ENCODE data around the gene ACSF2.

The ACSF2 gene

GRCh38 chr17:50437409-50437808, 11.4 kb downstream of the ACSF2 start:
- DNase-seq (ENCODE audit: low read depth in 4 of 4, low spot score in 1 of 4): no peak

DNA sequence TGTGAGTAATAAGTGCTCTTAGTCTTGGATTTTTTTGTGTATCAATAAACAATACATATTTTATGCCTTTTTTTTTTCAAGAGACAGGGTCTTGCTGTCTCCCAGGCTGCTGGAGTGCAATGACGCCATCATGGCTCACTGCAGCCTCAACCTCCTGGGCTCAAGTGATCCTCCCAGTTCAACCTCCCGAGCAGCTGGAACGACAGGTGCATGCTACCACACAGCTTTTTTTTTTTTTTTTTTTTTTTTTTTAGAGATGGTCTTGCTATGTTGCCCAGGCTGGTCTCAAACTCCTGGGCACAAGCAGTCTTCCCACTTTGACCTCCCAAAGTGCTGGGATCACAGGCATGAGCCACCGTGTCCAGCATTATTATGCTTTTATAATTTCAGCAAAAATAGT, 13.0 kb downstream of the ACSF2 start:
- no peak for DNase-seq (ENCODE audit: low read depth in 4 of 4, low spot score in 1 of 4)

- DNase-seq (ENCODE audit: low read depth in 4 of 4, low spot score in 1 of 4): no peak
Measured at GRCh38 chr17:50440172-50440837, 14.3 kb downstream of the ACSF2 start.

DNA sequence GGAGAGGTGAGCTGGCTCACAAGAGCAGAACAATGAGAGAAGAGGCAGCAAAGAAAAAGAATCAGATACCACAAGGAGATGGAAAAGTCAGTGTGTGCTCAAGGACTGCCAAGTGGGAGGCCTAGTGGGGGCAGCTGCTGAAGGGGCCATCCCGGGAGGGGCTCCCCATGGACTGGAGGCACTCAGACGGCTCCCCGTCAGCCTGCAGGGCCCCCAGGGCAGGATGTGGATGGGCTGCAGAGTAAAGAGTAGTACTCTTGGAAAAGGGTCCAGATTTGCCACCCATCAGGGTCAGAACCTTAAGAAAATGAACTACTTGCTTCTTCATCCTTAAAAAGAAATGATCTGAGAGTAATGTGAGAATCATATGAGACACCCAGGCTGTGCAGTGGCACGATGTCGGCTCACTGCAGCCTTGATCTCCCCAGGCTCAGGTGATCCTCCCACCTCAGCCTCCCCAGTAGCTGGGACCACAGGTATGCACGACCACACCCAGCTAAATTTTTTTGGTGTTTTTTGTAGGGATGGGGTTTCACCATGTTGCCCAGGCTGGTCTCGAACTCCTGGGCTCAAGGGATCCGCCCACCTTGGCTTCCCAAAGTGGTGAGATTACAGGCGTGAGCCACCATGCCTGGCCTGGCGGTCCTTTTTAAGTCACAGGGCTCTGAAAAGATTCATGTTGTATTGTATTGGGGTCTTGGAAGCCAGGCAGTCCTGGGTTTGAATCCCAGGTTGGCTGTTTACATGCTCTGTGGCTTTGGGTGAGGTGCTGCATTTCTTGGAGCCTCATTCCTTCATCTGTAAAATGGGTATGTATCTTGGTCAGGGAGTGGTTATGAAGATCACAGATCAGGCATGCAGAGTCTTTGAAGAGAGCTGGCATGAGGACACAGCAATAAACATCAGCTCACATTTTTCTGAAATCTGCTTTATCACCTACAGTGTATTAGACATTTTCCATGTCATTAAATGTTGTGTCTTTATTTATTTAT, 15.1 kb downstream of the ACSF2 start:
- DNase-seq (ENCODE audit: low read depth in 4 of 4, low spot score in 1 of 4): no peak

DNA sequence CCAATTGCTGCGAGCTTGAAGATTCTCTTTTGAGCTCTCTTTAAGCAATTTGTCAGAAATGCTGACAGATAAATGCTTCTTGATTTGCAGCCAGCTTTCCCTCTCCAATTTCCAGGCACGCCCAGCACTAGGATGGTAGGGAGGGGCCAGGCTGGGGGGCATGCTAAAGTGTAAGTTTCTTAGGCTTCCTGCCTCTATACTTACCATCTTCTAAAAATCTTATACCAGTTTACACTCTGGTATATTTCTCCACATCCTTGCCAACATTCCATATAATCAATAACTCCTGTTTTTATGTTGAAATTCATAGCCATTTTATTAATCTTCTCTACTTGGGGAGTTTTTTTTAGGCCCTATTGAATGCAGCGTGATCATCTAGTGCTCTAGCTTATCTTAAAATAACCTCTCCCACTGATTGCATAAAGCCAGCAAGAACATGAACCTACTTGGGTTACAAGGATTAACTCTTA, 17.5 kb downstream of the ACSF2 start:
- DNase-seq (ENCODE audit: low read depth in 4 of 4, low spot score in 1 of 4): no peak

- DNase-seq (ENCODE audit: low read depth in 4 of 4, low spot score in 1 of 4): no peak
Measured at GRCh38 chr17:50444841-50445715, 19.1 kb downstream of the ACSF2 start.

DNA sequence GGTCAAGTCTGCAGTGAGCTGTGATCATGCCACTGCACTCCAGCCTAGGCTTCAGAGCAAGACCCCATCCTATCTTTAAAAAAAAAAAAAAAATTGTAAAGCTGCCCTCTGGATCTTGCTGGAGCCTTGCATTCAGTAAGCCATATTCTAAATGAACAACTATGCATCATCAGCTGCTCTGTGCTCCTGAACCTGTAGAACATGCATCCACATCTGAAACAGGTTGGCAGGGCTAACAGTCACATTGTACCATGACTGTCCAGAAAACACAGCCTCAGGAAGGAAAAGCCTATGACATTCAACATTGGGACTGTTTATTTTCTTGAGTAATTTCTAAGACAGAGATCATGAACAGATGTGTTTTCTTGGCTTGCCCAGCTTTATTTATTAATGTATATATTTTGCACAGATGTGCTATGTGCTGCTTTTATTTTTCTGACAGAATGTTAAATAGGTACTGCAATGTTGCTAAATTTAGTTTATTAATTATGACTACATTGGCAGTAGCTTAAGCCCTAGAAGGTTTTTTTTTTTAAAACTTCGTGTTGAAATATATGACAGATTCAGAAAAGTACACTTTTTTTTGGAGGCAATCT, 19.8 kb downstream of the ACSF2 start:
- no peak for DNase-seq (ENCODE audit: low read depth in 4 of 4, low spot score in 1 of 4)

DNA sequence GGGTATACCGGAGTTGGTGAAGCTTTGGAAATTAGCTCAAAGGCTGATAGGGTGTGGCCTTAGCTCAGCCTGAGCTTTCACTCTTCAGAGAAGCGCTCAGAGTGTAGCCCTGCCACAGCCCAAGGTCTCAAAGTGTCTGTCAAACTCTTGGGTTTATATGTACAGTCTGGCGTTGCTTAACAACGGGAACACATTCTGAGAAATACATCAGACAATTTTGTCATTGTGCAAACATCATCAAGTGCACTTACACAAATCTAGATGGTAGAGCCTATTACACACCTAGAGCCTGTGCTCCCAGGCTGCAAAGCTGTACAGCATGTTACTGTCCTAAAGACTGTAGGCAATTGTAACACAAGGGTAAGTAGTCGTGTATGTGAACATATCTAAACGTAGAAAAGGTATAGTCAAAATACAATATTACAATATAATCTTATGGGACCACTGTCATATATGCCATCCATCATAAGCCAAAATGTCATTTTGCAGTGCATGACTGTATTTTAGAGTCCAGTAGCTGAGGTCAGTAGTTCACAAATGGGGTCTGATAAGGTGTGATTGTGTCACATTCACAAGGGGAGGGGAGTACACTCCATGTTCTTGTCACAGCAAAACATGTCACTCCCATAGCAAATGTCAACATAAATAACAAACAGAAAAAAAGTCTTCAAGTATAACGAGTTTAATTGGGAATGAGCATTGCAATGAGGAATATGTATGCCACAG, 22.0 kb downstream of the ACSF2 start:
- DNase-seq (ENCODE audit: low read depth in 4 of 4, low spot score in 1 of 4): no peak

- DNase-seq (ENCODE audit: low read depth in 4 of 4, low spot score in 1 of 4): no peak
Measured at GRCh38 chr17:50448643-50449042, 22.6 kb downstream of the ACSF2 start.

- DNase-seq (ENCODE audit: low read depth in 4 of 4, low spot score in 1 of 4): no peak
Measured at GRCh38 chr17:50451943-50452629, 26.1 kb downstream of the ACSF2 start.

- no peak for DNase-seq (ENCODE audit: low read depth in 4 of 4, low spot score in 1 of 4)
Measured at GRCh38 chr17:50452630-50453300, 26.7 kb downstream of the ACSF2 start.

- no peak for DNase-seq (ENCODE audit: low read depth in 4 of 4, low spot score in 1 of 4)
Measured at GRCh38 chr17:50453901-50454300, 27.9 kb downstream of the ACSF2 start.

- DNase-seq (ENCODE audit: low read depth in 4 of 4, low spot score in 1 of 4): no peak
Measured at GRCh38 chr17:50457621-50458020, 31.6 kb downstream of the ACSF2 start.

DNA sequence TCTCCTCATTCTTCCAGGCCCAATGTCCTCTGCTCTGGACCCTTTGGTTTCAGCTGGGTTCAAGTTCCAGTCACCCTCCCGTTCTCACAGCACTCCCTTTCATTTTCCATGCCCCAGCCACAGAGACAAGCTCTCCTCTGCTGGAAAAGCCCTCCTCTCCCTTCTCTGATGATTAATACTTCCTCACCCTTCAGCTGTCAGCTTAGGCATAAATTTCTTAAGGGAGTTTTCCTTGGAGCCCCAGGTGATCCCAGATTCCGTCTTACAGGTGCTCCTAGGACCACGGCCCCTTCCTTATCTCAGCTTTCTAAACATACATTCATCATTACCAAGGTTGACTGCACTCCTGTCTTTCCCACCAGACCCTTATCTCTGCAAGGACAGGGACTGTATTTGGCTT, 32.3 kb downstream of the ACSF2 start:
- DNase-seq (ENCODE audit: low read depth in 4 of 4, low spot score in 1 of 4): no peak

- no peak for DNase-seq (ENCODE audit: low read depth in 4 of 4, low spot score in 1 of 4)
Measured at GRCh38 chr17:50458701-50459676, 33.0 kb downstream of the ACSF2 start.

DNA sequence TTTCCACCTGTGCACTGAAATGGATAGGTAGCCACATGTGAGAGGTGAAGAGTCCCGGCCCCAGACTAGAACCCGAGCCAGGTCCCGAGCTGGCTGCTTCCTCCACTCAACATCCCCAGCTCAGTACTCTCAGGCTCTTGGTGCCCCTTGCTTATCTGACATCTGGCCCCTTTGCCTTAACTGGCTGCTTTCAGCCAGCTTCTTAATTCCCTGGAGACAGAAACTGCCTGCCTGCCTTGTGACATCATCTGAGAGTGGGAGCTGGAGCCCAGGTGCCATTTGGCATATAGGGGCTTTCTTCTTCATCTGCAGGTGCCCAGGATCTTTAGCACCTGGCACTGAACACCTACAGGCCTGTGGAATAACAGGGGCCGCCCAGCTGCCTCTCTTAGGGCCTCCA, 33.7 kb downstream of the ACSF2 start:
- no peak for DNase-seq (ENCODE audit: low read depth in 4 of 4, low spot score in 1 of 4)

- DNase-seq (ENCODE audit: low read depth in 4 of 4, low spot score in 1 of 4): no peak
Measured at GRCh38 chr17:50460831-50461526, 35.0 kb downstream of the ACSF2 start.

Data from stimulated activated CD4-positive, alpha-beta T cell treated with anti-CD3 and anti-CD28 coated beads, Interleukin-1b, Interleukin-23, amount 100 ng/mL, for 24 hours (primary cell).